ENCODE measurements around the gene SLC5A11.
"Not testable (repeated sequence)": the region's sequence is repeated elsewhere in the genome, so short reads cannot be mapped to it uniquely, and the experiment has no call there.

Gene SLC5A11

GRCh38 chr16:24836836-24837235 lies 8.9 kb upstream of the SLC5A11 start:
- no peak for DNase-seq (ENCODE audit: low spot score)

- no peak for DNase-seq (ENCODE audit: low spot score)
These were observed 7.8 kb upstream of the SLC5A11 start for GRCh38 chr16:24837969-24838368.

- DNase-seq (ENCODE audit: low spot score), result no peak
These were observed 7.1 kb upstream of the SLC5A11 start for GRCh38 chr16:24838554-24839266.

- DNase-seq (ENCODE audit: low spot score), result no peak
These were observed 6.3 kb upstream of the SLC5A11 start for GRCh38 chr16:24839347-24839972.

GRCh38 chr16:24841291-24841690 lies 4.5 kb upstream of the SLC5A11 start:
- DNase-seq (ENCODE audit: low spot score), result no peak

GRCh38 chr16:24844101-24845030 lies 1.4 kb upstream of the SLC5A11 start:
- DNase-seq (ENCODE audit: low spot score), result no peak

GRCh38 chr16:24845031-24845365 lies 765 bp upstream of the SLC5A11 start:
- not testable (repeated sequence) for DNase-seq (ENCODE audit: low spot score)

- no peak for DNase-seq (ENCODE audit: low spot score)
These were observed 990 bp downstream of the SLC5A11 start for GRCh38 chr16:24846548-24847357.

GRCh38 chr16:24847358-24847664 lies 1.5 kb downstream of the SLC5A11 start:
- no peak for DNase-seq (ENCODE audit: low spot score)

- peak; percentile 69 for DNase-seq (ENCODE audit: low spot score)
These were observed 2.3 kb downstream of the SLC5A11 start for GRCh38 chr16:24848065-24848464.

GRCh38 chr16:24849641-24850040 lies 3.9 kb downstream of the SLC5A11 start:
- DNase-seq (ENCODE audit: low spot score), result no peak

GRCh38 chr16:24850289-24850938 lies 4.7 kb downstream of the SLC5A11 start:
- DNase-seq (ENCODE audit: low spot score), result no peak

GRCh38 chr16:24851700-24852099 lies 5.9 kb downstream of the SLC5A11 start:
- DNase-seq (ENCODE audit: low spot score), result no peak

- DNase-seq (ENCODE audit: low spot score), result no peak
These were observed 6.5 kb downstream of the SLC5A11 start for GRCh38 chr16:24852281-24852721.

- DNase-seq (ENCODE audit: low spot score), result no peak
These were observed 7.5 kb downstream of the SLC5A11 start for GRCh38 chr16:24853169-24853824.

GRCh38 chr16:24853830-24854229 lies 8.1 kb downstream of the SLC5A11 start:
- no peak for DNase-seq (ENCODE audit: low spot score)

GRCh38 chr16:24854607-24855171 lies 8.9 kb downstream of the SLC5A11 start:
- no peak for DNase-seq (ENCODE audit: low spot score)

- no peak for DNase-seq (ENCODE audit: low spot score)
These were observed 9.9 kb downstream of the SLC5A11 start for GRCh38 chr16:24855678-24856077.

GRCh38 chr16:24856871-24857270 lies 11.1 kb downstream of the SLC5A11 start:
- DNase-seq (ENCODE audit: low spot score), result not testable (repeated sequence)

GRCh38 chr16:24858219-24859041 lies 12.7 kb downstream of the SLC5A11 start:
- DNase-seq (ENCODE audit: low spot score), result peak; percentile 46

Measured in kidney capillary endothelial cell (primary cell).